ENCODE results near the gene LNPEP. TPM values are rescaled to one million over a fixed set of nuclear protein-coding genes. Genes with fewer than 3 reads are reported as not detected.

The LNPEP gene
- total RNA-seq, 4 donors from 2014 or later = 64.8 to 111 (median 80.5) TPM

- 7 to 11% methylated on average over 12 to 13 of the region's 13 CpGs for WGBS, 2 donors (ENCODE audit: low coverage in 1 of 2)
- peak overlapping the region; percentile 63 to 83 for H3K4me3 ChIP-seq
- H3K36me3 ChIP-seq = no peaks in the 10 kb centered on the region
- H3K27me3 ChIP-seq = no peaks in the 10 kb centered on the region
- no peaks in the 10 kb centered on the region for H3K9me3 ChIP-seq
- TF ChIP-seq EP300 (IDR thresholded peaks at IDR 0.05) (no peak), POLR2AphosphoS5 (IDR thresholded peaks at IDR 0.05) (peak; percentile 34)
- peak overlapping the region; percentile 93 to 99 (median 96) for H3K27ac ChIP-seq
- ATAC-seq = no peak
- H3K4me1 ChIP-seq = peaks cover 0 to 41% (median 21%) of the 10 kb centered on the region in 3 donors
These were observed 1.8 kb upstream of the LNPEP start for GRCh38 chr5:96933764-96934707.

- peaks cover 0 to 50% (median 21%) of the 10 kb centered on the region in 3 donors for H3K4me1 ChIP-seq
- TF ChIP-seq POLR2AphosphoS5 (IDR thresholded peaks at IDR 0.05) (peak; percentile 72), EP300 (IDR thresholded peaks at IDR 0.05) (no peak), POLR2A (IDR thresholded peaks at IDR 0.05) (peak; percentile 48 to 58), CTCF (IDR thresholded peaks at IDR 0.05) (peak in 3 of 4 experiments; percentile 29 to 54 (median 34))
- H3K27ac ChIP-seq = peak overlapping the region; percentile 93 to 99 (median 96)
- ATAC-seq = peak; percentile 88
- no peaks in the 10 kb centered on the region for H3K9me3 ChIP-seq
- H3K36me3 ChIP-seq = no peaks in the 10 kb centered on the region
- no peaks in the 10 kb centered on the region for H3K27me3 ChIP-seq
- 0% methylated on average over 7 to 29 of the region's 80 CpGs for WGBS, 2 donors (ENCODE audit: low coverage in 1 of 2)
- peak overlapping the region; percentile 63 to 83 for H3K4me3 ChIP-seq
These were observed 947 bp upstream of the LNPEP start for GRCh38 chr5:96934708-96935558.

GRCh38 chr5:96936431-96937320 is 796 bp downstream of the LNPEP start:
- no peak for TF ChIP-seq EP300 (IDR thresholded peaks at IDR 0.05)
- peak in 1 of 4 experiments; percentile 24 for TF ChIP-seq CTCF (IDR thresholded peaks at IDR 0.05)
- peak overlapping the region; percentile 63 to 83 for H3K4me3 ChIP-seq
- no peaks in the 10 kb centered on the region for H3K27me3 ChIP-seq
- H3K36me3 ChIP-seq = no peaks in the 10 kb centered on the region
- peaks cover 0 to 63% (median 21%) of the 10 kb centered on the region in 3 donors for H3K4me1 ChIP-seq
- no peaks in the 10 kb centered on the region for H3K9me3 ChIP-seq
- no peak for ATAC-seq
- WGBS, 2 donors (ENCODE audit: low coverage in 1 of 2) = 0% methylated on average over 1 to 5 of the region's 27 CpGs
- H3K27ac ChIP-seq = peak overlapping the region; percentile 93 to 99 (median 96)

- ATAC-seq = no peak
- Histone ChIP-seq H3K27me3 (no peaks in the 10 kb centered on the region), H3K36me3 (no peaks in the 10 kb centered on the region), H3K27ac (no peak overlapping the region), H3K9me3 (no peaks in the 10 kb centered on the region), H3K4me1 (peaks cover 0 to 50% (median 13%) of the 10 kb centered on the region in 3 donors), H3K4me3 (no peak overlapping the region)
- 72 to 89% methylated on average over 3 of the region's 3 CpGs for whole genome bisulfite sequencing, 2 donors (ENCODE audit: low coverage in 1 of 2)
- TF ChIP-seq POLR2AphosphoS5 (IDR thresholded peaks at IDR 0.05) (no peak), EP300 (IDR thresholded peaks at IDR 0.05) (no peak)
These were observed 4.7 kb downstream of the LNPEP start for GRCh38 chr5:96940586-96940985.

- Histone ChIP-seq H3K9me3 (no peaks in the 10 kb centered on the region), H3K4me1 (peaks cover 0 to 51% (median 13%) of the 10 kb centered on the region in 3 donors), H3K4me3 (no peak overlapping the region), H3K27ac (no peak overlapping the region), H3K27me3 (no peaks in the 10 kb centered on the region), H3K36me3 (no peaks in the 10 kb centered on the region)
- no peak for ATAC-seq
- 78 to 87% methylated on average over 3 of the region's 4 CpGs for WGBS, 2 donors (ENCODE audit: low coverage in 1 of 2)
- TF ChIP-seq CTCF (IDR thresholded peaks at IDR 0.05) (no peak), POLR2AphosphoS5 (IDR thresholded peaks at IDR 0.05) (no peak), EP300 (IDR thresholded peaks at IDR 0.05) (no peak), POLR2A (IDR thresholded peaks at IDR 0.05) (no peak)
These were observed 5.3 kb downstream of the LNPEP start for GRCh38 chr5:96941140-96941539.
